Astrocyte (in vitro differentiated cells and primary cell): Measurements from ENCODE around the gene SNRPA. TPM values are rescaled to one million over a fixed set of nuclear protein-coding genes. Genes with fewer than 3 reads are reported as not detected.
"Not testable (repeated sequence)": the region's sequence is repeated elsewhere in the genome, so short reads cannot be mapped to it uniquely, and the experiment has no call there.

ENCODE experiments used
- DNase-seq: peaks from one replicate; pipeline ENCODE4 v3.0.0-alpha.2; 2010; ENCODE audit warnings: low read depth
- FAIRE-seq: peaks from 2 replicates; lab custom pipeline; 2011; peaks lifted over from hg19 to GRCh38; lab: Jason Lieb, UNC
- H2AFZ ChIP-seq: 2 replicates; pipeline ENCODE4 v1.6.0; 2012; ENCODE audit warnings: low read depth, low read length, inconsistent platforms
- H3K27ac ChIP-seq: 2 replicates; pipeline ENCODE4 v1.5.1; 2011; ENCODE audit warnings: low read depth, low read length, inconsistent platforms
- H3K27me3 ChIP-seq: 2 replicates; pipeline ENCODE4 v1.6.0; 2011; ENCODE audit warnings: low read length, inconsistent platforms; ENCODE audit not compliant: insufficient read depth
- H3K36me3 ChIP-seq: 2 replicates; pipeline ENCODE4 v1.5.1; 2011; ENCODE audit warnings: low read length, inconsistent platforms; ENCODE audit not compliant: insufficient read depth
- H3K4me1 ChIP-seq: 2 replicates; pipeline ENCODE4 v1.5.1; 2011; ENCODE audit warnings: low read length, inconsistent platforms; ENCODE audit not compliant: insufficient read depth
- H3K4me2 ChIP-seq: 2 replicates; pipeline ENCODE4 v1.6.0; 2012; ENCODE audit warnings: low read length, inconsistent platforms
- H3K4me3 ChIP-seq: 2 replicates; pipeline ENCODE4 v1.5.1; 2011; ENCODE audit warnings: low read depth, mild to moderate bottlenecking, low read length, inconsistent platforms; ENCODE audit not compliant: insufficient read depth
- H3K79me2 ChIP-seq: 2 replicates; pipeline ENCODE4 v1.6.0; 2012; ENCODE audit warnings: mild to moderate bottlenecking, low read length, inconsistent platforms; ENCODE audit not compliant: insufficient read depth
- H3K9ac ChIP-seq: 2 replicates; pipeline ENCODE4 v1.6.0; 2012; ENCODE audit warnings: mild to moderate bottlenecking, low read length, inconsistent platforms
- H3K9me3 ChIP-seq: 2 replicates; pipeline ENCODE4 v1.5.1; 2012; ENCODE audit warnings: low read depth, mild to moderate bottlenecking, low read length, inconsistent platforms; ENCODE audit not compliant: insufficient read depth
- H4K20me1 ChIP-seq: 2 replicates; pipeline ENCODE4 v1.6.0; 2012; ENCODE audit warnings: low read length, inconsistent platforms; ENCODE audit not compliant: insufficient read depth
- H3K27ac Mint-ChIP-seq: one replicate; pipeline ENCODE4 v1.8.0; 2021; ENCODE audit warnings: mild to moderate bottlenecking, mixed read lengths; ENCODE audit not compliant: unreplicated experiment
- H3K27me3 Mint-ChIP-seq: one replicate; pipeline ENCODE4 v1.8.0; 2021; ENCODE audit warnings: low read depth, mixed read lengths; ENCODE audit not compliant: unreplicated experiment
- H3K36me3 Mint-ChIP-seq: one replicate; pipeline ENCODE4 v1.8.0; 2021; ENCODE audit warnings: low read depth, mixed read lengths; ENCODE audit not compliant: unreplicated experiment
- H3K4me1 Mint-ChIP-seq: one replicate; pipeline ENCODE4 v1.8.0; 2021; ENCODE audit warnings: low read depth, mixed read lengths; ENCODE audit not compliant: unreplicated experiment
- H3K4me3 Mint-ChIP-seq: one replicate; pipeline ENCODE4 v1.8.0; 2021; ENCODE audit warnings: mild to moderate bottlenecking, moderate library complexity, mixed read lengths; ENCODE audit not compliant: unreplicated experiment
- H3K9me3 Mint-ChIP-seq: one replicate; pipeline ENCODE4 v1.8.0; 2021; ENCODE audit warnings: mild to moderate bottlenecking, mixed read lengths; ENCODE audit not compliant: unreplicated experiment
- EZH2 ChIP-seq: IDR thresholded peaks from 2 replicates; pipeline ENCODE4 v1.6.1; 2012; ENCODE audit warnings: mild to moderate bottlenecking, low read length, inconsistent platforms; ENCODE audit not compliant: insufficient read depth
- total RNA-seq: library from RNA; stranded (reverse); gene quantifications from 2 replicates; pipeline ENCODE4 v1.2.1, GENCODE V29; 2021
- TF ChIP-seq, protein P1 (sequence below): IDR thresholded peaks from 2 replicates; pipeline ENCODE4 v1.5.1; 2011; ENCODE audit warnings: low read depth, mild to moderate bottlenecking, inconsistent platforms, low read length, moderate library complexity; ENCODE audit not compliant: insufficient read depth

The SNRPA gene
- total RNA-seq, 1 donor from 2014 or later: 67.0 TPM

- no peaks in the 10 kb centered on the region for H3K9me3 Mint-ChIP-seq
- FAIRE-seq (no peak), DNase-seq (no peak)
- H3K9ac ChIP-seq: no peak overlapping the region
- H3K36me3 Mint-ChIP-seq: peaks cover 23% of the 10 kb centered on the region
- no peak overlapping the region for H2AFZ ChIP-seq
- H3K4me1 Mint-ChIP-seq: peaks cover 21% of the 10 kb centered on the region
- no peaks in the 10 kb centered on the region for H3K27me3 ChIP-seq
- H3K27ac ChIP-seq: no peak overlapping the region
- H3K4me3 ChIP-seq: no peak overlapping the region
- peaks cover 65% of the 10 kb centered on the region for H3K79me2 ChIP-seq
- no peak for TF ChIP-seq EZH2
- TF ChIP-seq, protein P1, sequence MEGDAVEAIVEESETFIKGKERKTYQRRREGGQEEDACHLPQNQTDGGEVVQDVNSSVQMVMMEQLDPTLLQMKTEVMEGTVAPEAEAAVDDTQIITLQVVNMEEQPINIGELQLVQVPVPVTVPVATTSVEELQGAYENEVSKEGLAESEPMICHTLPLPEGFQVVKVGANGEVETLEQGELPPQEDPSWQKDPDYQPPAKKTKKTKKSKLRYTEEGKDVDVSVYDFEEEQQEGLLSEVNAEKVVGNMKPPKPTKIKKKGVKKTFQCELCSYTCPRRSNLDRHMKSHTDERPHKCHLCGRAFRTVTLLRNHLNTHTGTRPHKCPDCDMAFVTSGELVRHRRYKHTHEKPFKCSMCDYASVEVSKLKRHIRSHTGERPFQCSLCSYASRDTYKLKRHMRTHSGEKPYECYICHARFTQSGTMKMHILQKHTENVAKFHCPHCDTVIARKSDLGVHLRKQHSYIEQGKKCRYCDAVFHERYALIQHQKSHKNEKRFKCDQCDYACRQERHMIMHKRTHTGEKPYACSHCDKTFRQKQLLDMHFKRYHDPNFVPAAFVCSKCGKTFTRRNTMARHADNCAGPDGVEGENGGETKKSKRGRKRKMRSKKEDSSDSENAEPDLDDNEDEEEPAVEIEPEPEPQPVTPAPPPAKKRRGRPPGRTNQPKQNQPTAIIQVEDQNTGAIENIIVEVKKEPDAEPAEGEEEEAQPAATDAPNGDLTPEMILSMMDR: no peak
- H3K4me3 Mint-ChIP-seq: no peak overlapping the region
- H3K27me3 Mint-ChIP-seq: no peaks in the 10 kb centered on the region
- peaks cover 55% of the 10 kb centered on the region for H4K20me1 ChIP-seq
- H3K4me2 ChIP-seq: no peak overlapping the region
- peaks cover 19% of the 10 kb centered on the region for H3K4me1 ChIP-seq
- no peak overlapping the region for H3K27ac Mint-ChIP-seq
- no peaks in the 10 kb centered on the region for H3K9me3 ChIP-seq
- peaks cover 22% of the 10 kb centered on the region for H3K36me3 ChIP-seq
Observed at GRCh38 chr19:40724315-40724714, 26.7 kb upstream of the SNRPA start.

- peaks cover 21% of the 10 kb centered on the region for H3K4me1 Mint-ChIP-seq
- Histone ChIP-seq H3K79me2 (peaks cover 60% of the 10 kb centered on the region), H2AFZ (no peak overlapping the region), H3K27me3 (no peaks in the 10 kb centered on the region), H3K27ac (no peak overlapping the region), H3K9me3 (no peaks in the 10 kb centered on the region), H3K9ac (no peak overlapping the region), H3K36me3 (peaks cover 22% of the 10 kb centered on the region), H4K20me1 (peaks cover 50% of the 10 kb centered on the region), H3K4me1 (peaks cover 15% of the 10 kb centered on the region), H3K4me3 (no peak overlapping the region), H3K4me2 (no peak overlapping the region)
- no peak overlapping the region for H3K4me3 Mint-ChIP-seq
- DNase-seq: no peak
- no peaks in the 10 kb centered on the region for H3K27me3 Mint-ChIP-seq
- no peak for FAIRE-seq
- no peaks in the 10 kb centered on the region for H3K9me3 Mint-ChIP-seq
- H3K27ac Mint-ChIP-seq: no peak overlapping the region
- no peak for TF ChIP-seq EZH2
- H3K36me3 Mint-ChIP-seq: peaks cover 23% of the 10 kb centered on the region
Observed at GRCh38 chr19:40724855-40725254, 26.1 kb upstream of the SNRPA start.

GRCh38 chr19:40726279-40726678 lies 24.7 kb upstream of the SNRPA start:
- Mint-ChIP-seq H3K36me3 (peaks cover 29% of the 10 kb centered on the region), H3K27me3 (no peaks in the 10 kb centered on the region), H3K27ac (no peak overlapping the region)

GRCh38 chr19:40730065-40730464 lies 20.9 kb upstream of the SNRPA start:
- H3K79me2 ChIP-seq: peaks cover 13% of the 10 kb centered on the region

More at GRCh38 chr19:40726279-40726678, 24.7 kb upstream of the SNRPA start:
- Mint-ChIP-seq H3K4me3 (no peak overlapping the region), H3K9me3 (no peaks in the 10 kb centered on the region), H3K4me1 (peaks cover 11% of the 10 kb centered on the region)
- Histone ChIP-seq H3K36me3 (peaks cover 22% of the 10 kb centered on the region), H3K9ac (no peak overlapping the region), H3K4me2 (no peak overlapping the region), H3K27me3 (no peaks in the 10 kb centered on the region), H3K79me2 (peaks cover 46% of the 10 kb centered on the region), H2AFZ (no peak overlapping the region), H3K4me3 (no peak overlapping the region), H4K20me1 (peaks cover 36% of the 10 kb centered on the region), H3K27ac (no peak overlapping the region), H3K9me3 (no peaks in the 10 kb centered on the region), H3K4me1 (peaks cover 10% of the 10 kb centered on the region)
- FAIRE-seq (no peak), DNase-seq (no peak)
- TF ChIP-seq EZH2: no peak
- TF ChIP-seq, protein P1: no peak

GRCh38 chr19:40732304-40732703 lies 18.7 kb upstream of the SNRPA start:
- peaks cover 37% of the 10 kb centered on the region for H3K36me3 Mint-ChIP-seq
- H3K4me2 ChIP-seq, H3K27ac Mint-ChIP-seq, H3K27me3 ChIP-seq, H4K20me1 ChIP-seq, H3K4me1 Mint-ChIP-seq, H3K9ac ChIP-seq, H2AFZ ChIP-seq, H3K4me3 ChIP-seq, H3K9me3 ChIP-seq, FAIRE-seq, H3K9me3 Mint-ChIP-seq, H3K4me1 ChIP-seq, H3K27ac ChIP-seq, DNase-seq, H3K27me3 Mint-ChIP-seq, H3K4me3 Mint-ChIP-seq, H3K79me2 ChIP-seq: not testable (repeated sequence)
- H3K36me3 ChIP-seq: peaks cover 24% of the 10 kb centered on the region

More at GRCh38 chr19:40730065-40730464, 20.9 kb upstream of the SNRPA start:
- not testable (repeated sequence) for H3K4me1 Mint-ChIP-seq, H3K4me3 ChIP-seq, H3K27ac ChIP-seq, H3K9ac ChIP-seq, FAIRE-seq, H2AFZ ChIP-seq, H3K27me3 ChIP-seq, DNase-seq, H3K4me1 ChIP-seq, H3K4me2 ChIP-seq, H3K9me3 ChIP-seq, H3K9me3 Mint-ChIP-seq, H4K20me1 ChIP-seq, H3K27me3 Mint-ChIP-seq, H3K27ac Mint-ChIP-seq, H3K4me3 Mint-ChIP-seq
- peaks cover 28% of the 10 kb centered on the region for H3K36me3 ChIP-seq
- peaks cover 33% of the 10 kb centered on the region for H3K36me3 Mint-ChIP-seq
